GM10266 (cell line): ENCODE results near the gene RAB11FIP5.
"Not testable (repeated sequence)": the region's sequence is repeated elsewhere in the genome, so short reads cannot be mapped to it uniquely, and the experiment has no call there.

Source experiments
- DNase-seq: peaks from one replicate; pipeline ENCODE4 v3.0.0; 2012; ENCODE audit errors: extremely low spot score
- TF ChIP-seq, protein P1 (sequence below): IDR thresholded peaks from 2 replicates; pipeline ENCODE4 v1.5.1; 2012; ENCODE audit warnings: mild to moderate bottlenecking, low read depth; ENCODE audit not compliant: control insufficient read depth, insufficient read depth; ENCODE audit errors: missing control alignments

Gene RAB11FIP5

DNA sequence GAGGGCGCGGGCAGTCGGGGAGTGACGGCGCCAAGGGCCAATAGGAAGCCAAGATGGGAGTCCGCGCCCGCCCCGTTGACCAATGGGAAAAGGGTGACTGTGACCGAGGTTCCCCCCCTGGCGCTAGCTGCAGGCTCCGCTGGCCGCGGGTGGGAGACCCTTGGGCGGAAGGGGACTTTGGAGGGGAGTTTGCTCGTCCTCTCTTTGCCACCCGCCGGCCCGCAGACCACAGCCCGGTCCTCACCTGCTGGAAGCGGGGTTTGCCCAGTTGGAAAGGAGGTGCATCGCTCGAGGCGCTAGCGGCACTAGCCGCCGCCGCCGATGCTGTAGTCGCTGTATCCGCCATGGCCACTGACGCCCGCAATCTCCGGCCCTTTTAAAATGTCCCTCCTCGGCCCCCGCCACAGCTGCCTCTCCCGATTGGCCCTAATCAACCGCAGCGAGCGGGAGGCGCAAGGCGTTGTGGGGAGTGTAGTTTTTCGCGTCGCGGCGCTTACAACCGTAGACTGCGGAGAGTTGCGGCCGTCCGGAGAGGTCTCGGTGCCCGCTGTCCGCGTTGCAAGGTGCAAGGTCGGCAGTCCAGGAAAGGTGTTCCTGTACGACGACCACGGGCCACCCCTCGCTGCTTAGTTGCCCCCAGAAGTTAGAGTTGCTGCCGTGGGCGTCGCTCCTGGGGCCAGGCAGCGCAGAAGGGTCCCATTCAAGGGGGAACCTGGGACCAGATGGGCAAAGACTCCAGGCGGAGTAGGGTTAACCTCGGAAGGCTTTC is 41.2 kb downstream of the RAB11FIP5 start, which contains the start of gene SFXN5:
SFXN5 (minus strand) TSS at position 353 of the 769 bp plus-strand sequence; CDS start at position 346, 7 bp downstream.
- peak; percentile 99 for DNase-seq
- TF ChIP-seq, protein P1, sequence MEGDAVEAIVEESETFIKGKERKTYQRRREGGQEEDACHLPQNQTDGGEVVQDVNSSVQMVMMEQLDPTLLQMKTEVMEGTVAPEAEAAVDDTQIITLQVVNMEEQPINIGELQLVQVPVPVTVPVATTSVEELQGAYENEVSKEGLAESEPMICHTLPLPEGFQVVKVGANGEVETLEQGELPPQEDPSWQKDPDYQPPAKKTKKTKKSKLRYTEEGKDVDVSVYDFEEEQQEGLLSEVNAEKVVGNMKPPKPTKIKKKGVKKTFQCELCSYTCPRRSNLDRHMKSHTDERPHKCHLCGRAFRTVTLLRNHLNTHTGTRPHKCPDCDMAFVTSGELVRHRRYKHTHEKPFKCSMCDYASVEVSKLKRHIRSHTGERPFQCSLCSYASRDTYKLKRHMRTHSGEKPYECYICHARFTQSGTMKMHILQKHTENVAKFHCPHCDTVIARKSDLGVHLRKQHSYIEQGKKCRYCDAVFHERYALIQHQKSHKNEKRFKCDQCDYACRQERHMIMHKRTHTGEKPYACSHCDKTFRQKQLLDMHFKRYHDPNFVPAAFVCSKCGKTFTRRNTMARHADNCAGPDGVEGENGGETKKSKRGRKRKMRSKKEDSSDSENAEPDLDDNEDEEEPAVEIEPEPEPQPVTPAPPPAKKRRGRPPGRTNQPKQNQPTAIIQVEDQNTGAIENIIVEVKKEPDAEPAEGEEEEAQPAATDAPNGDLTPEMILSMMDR = no peak

DNA sequence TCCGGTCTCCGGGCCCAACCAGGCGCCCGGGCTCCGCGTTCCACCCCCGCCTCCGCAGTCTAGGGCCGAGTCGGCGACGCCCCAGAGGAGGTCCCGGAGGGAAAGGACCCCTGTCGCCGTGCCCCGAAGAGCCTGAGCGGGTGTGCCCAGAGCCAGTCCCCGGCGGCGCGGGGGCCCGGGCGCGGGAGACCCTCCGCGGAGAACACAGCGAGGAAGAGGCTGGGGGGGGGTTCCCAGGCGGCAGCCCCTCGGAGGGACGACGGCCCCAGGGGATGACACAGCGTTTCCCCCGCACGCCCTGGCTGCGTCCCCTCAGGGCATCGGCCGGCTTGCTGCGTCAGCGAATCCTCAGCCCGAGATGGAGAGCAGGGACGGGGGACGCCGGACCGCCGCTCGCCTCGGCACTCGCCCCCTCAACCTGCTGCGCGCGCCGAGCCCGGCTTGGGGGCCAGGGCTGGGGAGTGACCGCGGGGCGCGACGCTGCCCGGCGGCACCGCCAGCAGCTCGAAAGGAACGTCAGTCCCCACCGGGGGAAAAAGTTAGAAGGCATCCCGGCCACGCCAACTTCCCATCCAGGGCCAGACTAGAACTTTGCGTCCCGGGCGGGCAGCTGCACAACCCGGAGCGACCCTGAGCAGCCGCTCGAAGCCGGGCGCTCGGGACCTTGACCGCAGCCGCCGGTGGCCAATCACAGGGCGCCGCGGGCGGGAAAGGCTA is 41.9 kb downstream of the RAB11FIP5 start:
- DNase-seq = peak; percentile 53

DNA sequence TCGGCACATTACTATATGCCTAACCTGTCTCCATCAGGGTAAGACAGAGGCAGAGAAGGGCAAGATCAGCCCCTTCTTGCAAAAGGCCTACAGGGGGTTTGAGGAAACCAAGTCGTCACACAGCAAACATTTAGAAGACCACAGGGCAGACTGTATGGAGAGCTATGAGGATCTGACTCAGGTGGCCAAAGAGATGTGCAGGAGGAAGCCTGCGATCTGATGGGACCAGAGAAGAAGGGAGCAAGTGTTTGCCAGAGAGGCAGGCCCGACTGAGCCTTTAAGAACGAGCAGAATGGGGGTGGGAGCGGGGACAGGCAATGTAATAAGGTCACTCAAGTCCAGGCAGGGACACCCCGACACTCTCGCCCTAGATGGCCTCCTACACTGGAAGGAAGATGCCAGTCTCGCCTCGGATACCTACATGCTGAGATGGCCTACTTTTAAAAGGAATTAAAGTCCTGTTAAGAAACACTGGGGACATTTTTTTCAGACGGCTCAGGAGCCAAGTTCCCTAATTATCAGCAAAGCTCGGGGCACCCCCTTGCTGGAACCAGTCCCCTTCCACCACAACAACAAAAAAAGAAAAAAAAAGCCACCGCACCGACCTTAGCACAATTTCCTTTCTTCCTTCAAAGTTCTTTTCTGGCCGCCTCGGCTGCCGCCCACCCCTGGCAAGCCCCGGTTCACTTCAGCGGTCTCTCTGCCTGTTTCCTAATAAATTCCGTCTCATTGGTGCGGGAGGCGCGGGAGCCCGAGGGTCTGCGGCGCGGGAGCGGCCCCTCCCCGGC is 42.7 kb downstream of the RAB11FIP5 start:
- DNase-seq = peak; percentile 21
- TF ChIP-seq, protein P1 = no peak

More for the DNA sequence above, 41.9 kb downstream of the RAB11FIP5 start:
- TF ChIP-seq, protein P1 = no peak

DNA sequence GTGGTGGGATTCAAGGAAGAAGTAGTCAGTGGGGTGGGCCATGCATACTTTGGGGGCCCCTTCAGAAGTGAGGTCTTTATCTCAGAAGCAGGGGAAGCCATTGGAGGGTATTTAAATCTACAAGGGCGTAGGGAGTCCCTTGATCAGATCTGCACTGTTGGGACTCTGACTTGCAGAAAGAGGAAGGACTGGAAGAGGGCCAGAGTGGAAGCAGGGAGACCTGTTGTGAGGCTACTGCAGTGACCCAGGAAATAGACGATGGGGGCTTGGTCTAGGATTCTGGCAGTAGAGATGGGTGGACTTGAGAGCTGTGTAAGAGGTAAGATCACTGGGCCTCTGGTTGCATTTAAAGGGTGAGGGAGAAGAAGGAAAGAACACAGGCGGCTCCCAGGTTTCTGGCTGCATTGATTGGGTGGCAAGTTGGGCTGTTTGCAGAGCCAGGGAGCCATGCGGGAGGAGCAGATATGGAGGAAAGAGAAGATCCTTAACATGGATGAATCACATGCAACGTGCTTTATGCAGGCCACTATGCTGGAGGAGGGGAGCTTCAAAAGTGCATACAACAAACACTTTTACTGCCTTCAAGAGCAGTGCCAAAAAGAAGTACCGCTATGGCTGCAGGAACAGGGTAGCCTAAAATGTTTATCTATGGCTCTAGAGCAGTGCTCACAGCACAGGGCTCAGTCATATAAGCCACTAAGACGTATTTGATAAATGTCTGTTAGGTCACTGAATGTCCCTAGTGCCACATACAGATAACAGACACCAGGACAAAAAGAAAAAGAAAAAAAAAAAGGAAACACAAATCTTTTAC is 43.5 kb downstream of the RAB11FIP5 start:
- TF ChIP-seq, protein P1 = no peak
- no peak for DNase-seq

DNA sequence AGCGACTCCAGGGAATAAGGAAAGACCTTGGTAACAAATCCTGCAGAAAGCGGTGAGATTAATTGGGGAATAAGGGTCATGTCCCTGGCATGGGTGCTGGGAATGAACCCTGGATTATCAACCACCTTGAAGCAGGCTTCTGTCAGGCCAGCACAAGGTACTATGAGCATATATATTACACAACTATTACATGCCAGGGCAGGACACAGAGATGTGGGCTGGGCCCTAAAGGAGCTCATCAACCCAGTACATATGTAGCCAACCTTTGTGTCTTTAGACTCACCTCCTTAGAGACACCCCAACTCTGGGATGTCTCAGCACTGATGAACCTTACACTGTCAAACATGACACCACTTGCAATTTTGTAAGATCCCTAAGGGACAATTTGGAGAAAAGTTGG is 44.6 kb downstream of the RAB11FIP5 start:
- TF ChIP-seq, protein P1 = no peak
- no peak for DNase-seq

DNA sequence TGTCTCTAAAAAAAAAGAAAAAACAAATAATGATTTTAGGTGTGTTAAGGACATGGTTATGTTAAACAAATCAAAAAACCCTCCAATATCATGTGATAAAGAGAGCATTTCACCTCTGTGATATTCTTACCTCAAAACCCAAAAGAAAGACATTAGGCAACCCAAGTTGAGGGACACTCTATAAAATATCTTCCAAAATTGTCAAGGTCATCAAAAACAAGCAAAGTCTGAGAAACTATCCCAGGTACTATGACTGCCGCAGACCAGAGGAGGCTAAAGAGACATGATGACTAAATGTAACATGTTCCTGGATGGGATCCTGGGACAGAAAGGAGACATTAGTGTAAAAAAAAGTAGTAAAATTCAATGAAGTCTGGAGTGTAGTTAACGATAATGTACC is 45.7 kb downstream of the RAB11FIP5 start:
- no peak for DNase-seq
- TF ChIP-seq, protein P1 = no peak

DNA sequence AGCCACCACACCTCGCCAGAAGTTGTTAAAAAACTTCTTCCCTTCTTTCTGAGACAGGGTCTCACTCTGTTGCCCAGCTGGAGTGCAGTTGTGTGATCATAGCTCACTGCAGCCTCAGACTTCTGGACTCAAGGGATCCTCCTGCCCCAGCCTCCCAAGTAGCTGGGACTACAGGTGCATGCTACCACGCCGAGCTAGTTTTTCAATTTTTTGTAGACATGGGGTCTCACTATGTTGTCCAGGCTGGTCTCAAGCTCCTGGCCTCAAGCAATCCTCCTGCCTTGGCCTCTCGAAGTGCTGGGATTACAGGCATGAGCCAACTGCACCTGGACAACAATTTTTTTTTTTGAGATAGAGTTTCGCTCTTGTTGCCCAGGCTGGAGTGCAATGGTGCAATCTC is 47.7 kb downstream of the RAB11FIP5 start:
- DNase-seq = not testable (repeated sequence)
